NOMO-1 treated with dmso at 0.1 percent for 144 hours (cell line): ENCODE data around the gene MED12L.

Experiments
- DNase-seq: peaks from one replicate; lab custom pipeline; 2025; ENCODE audit not compliant: unreplicated experiment; lab: John Stamatoyannopoulos, UW

MED12L gene

GRCh38 chr3:151091685-151092345 is 6.4 kb downstream of the MED12L start:
- no peak for DNase-seq

GRCh38 chr3:151093148-151093547 is 7.7 kb downstream of the MED12L start:
- no peak for DNase-seq

GRCh38 chr3:151093905-151094304 is 8.4 kb downstream of the MED12L start:
- DNase-seq, result no peak

- no peak for DNase-seq
Observed at GRCh38 chr3:151096716-151097115, 11.3 kb downstream of the MED12L start.

GRCh38 chr3:151100076-151100475 is 14.6 kb downstream of the MED12L start:
- no peak for DNase-seq

- no peak for DNase-seq
Observed at GRCh38 chr3:151101270-151101969, 16.0 kb downstream of the MED12L start.

GRCh38 chr3:151106311-151106710 is 20.8 kb downstream of the MED12L start:
- DNase-seq, result no peak

- no peak for DNase-seq
Observed at GRCh38 chr3:151107177-151107576, 21.7 kb downstream of the MED12L start.

- DNase-seq, result no peak
Observed at GRCh38 chr3:151107701-151108100, 22.2 kb downstream of the MED12L start.

GRCh38 chr3:151109286-151109800 is 23.9 kb downstream of the MED12L start:
- no peak for DNase-seq

- DNase-seq, result no peak
Observed at GRCh38 chr3:151112731-151113130, 27.3 kb downstream of the MED12L start.

GRCh38 chr3:151113343-151113742 is 27.9 kb downstream of the MED12L start:
- DNase-seq, result no peak

- no peak for DNase-seq
Observed at GRCh38 chr3:151117047-151117446, 31.6 kb downstream of the MED12L start.

GRCh38 chr3:151119188-151119587 is 33.7 kb downstream of the MED12L start:
- DNase-seq, result no peak

- DNase-seq, result no peak
Observed at GRCh38 chr3:151120409-151120808, 34.9 kb downstream of the MED12L start.

GRCh38 chr3:151121016-151121415 is 35.6 kb downstream of the MED12L start:
- DNase-seq, result no peak

GRCh38 chr3:151123827-151124226 is 38.4 kb downstream of the MED12L start:
- no peak for DNase-seq

- no peak for DNase-seq
Observed at GRCh38 chr3:151124476-151124875, 39.0 kb downstream of the MED12L start.

- DNase-seq, result no peak
Observed at GRCh38 chr3:151130428-151130827, 45.0 kb downstream of the MED12L start.

GRCh38 chr3:151133175-151133574 is 47.7 kb downstream of the MED12L start:
- no peak for DNase-seq

- no peak for DNase-seq
Observed at GRCh38 chr3:151133917-151134450, 48.5 kb downstream of the MED12L start.
